ENCODE data around the gene ADCY4. TPM values are rescaled to one million over a fixed set of nuclear protein-coding genes. Genes with fewer than 3 reads are reported as not detected.

The ADCY4 gene
- total RNA-seq, 1 donor from 2014 or later = 9.6 TPM

GRCh38 chr14:24273422-24273998 lies 61.4 kb downstream of the ADCY4 start:
- DNase-seq = no peak

GRCh38 chr14:24272467-24272866 lies 62.4 kb downstream of the ADCY4 start:
- DNase-seq = no peak

- no peak for DNase-seq
Measured at GRCh38 chr14:24271834-24272263, 63.0 kb downstream of the ADCY4 start.

- DNase-seq = peak; percentile 83
Measured at GRCh38 chr14:24271134-24271833, 63.6 kb downstream of the ADCY4 start, which contains the start of gene RABGGTA. TSS of gene RABGGTA (minus strand) at chr14:24271597. CDS start at chr14:24271115, 482 bp downstream.

- no peak for DNase-seq
Measured at GRCh38 chr14:24270537-24271133, 64.2 kb downstream of the ADCY4 start.

GRCh38 chr14:24269910-24270536 lies 64.8 kb downstream of the ADCY4 start:
- DNase-seq = no peak

- DNase-seq = no peak
Measured at GRCh38 chr14:24269368-24269767, 65.5 kb downstream of the ADCY4 start.

Small RNA genes within 50 kb of the gene (small RNA-seq; reads per million reads assigned to genes)
- not detected for gene RF00026 (ENCODE audit: low replicate concordance)

Other genes starting within 250 kb of the ADCY4 start
- gene PCK2, start 240.8 kb downstream of the ADCY4 start, total RNA-seq = 7.2 TPM
- 45.2 TPM for gene DCAF11, start 220.3 kb downstream of the ADCY4 start, total RNA-seq
- 0.69 TPM for gene NRL, start 220.1 kb downstream of the ADCY4 start, total RNA-seq
- 13.0 TPM for gene FITM1, start 204.4 kb downstream of the ADCY4 start, total RNA-seq
- 59.7 TPM for gene PSME1, start 198.9 kb downstream of the ADCY4 start, total RNA-seq
- gene EMC9, start 193.5 kb downstream of the ADCY4 start, total RNA-seq = 6.8 TPM
- gene PSME2, start 188.5 kb downstream of the ADCY4 start, total RNA-seq = 62.5 TPM
- gene RNF31, start 187.6 kb downstream of the ADCY4 start, total RNA-seq = 24.2 TPM
- 43.4 TPM for gene IRF9, start 173.8 kb downstream of the ADCY4 start, total RNA-seq
- 3.6 TPM for gene REC8, start 163.0 kb downstream of the ADCY4 start, total RNA-seq
- gene IPO4, start 146.3 kb downstream of the ADCY4 start, total RNA-seq = 22.8 TPM
- 22.4 TPM for gene TM9SF1, start 139.6 kb downstream of the ADCY4 start, total RNA-seq
- gene TSSK4, start 129.4 kb downstream of the ADCY4 start, total RNA-seq = not detected
- 30.1 TPM for gene CHMP4A, start 121.6 kb downstream of the ADCY4 start, total RNA-seq
- gene MDP1, start 119.0 kb downstream of the ADCY4 start, total RNA-seq = 9.5 TPM
- 73.5 TPM for gene NEDD8, start 102.7 kb downstream of the ADCY4 start, total RNA-seq
- 39.9 TPM for gene GMPR2, start 102.1 kb downstream of the ADCY4 start, total RNA-seq
- gene TINF2, start 92.4 kb downstream of the ADCY4 start, total RNA-seq = 36.2 TPM
- 26.1 TPM for gene TGM1, start 71.9 kb downstream of the ADCY4 start, total RNA-seq
- gene RABGGTA, start 63.5 kb downstream of the ADCY4 start, total RNA-seq = 13.2 TPM
- gene DHRS1, start 35.3 kb downstream of the ADCY4 start, total RNA-seq = 17.9 TPM
- 14.8 TPM for gene NOP9, start 35.2 kb downstream of the ADCY4 start, total RNA-seq
- gene CIDEB, start 27.1 kb downstream of the ADCY4 start, total RNA-seq = 7.9 TPM
- 13.9 TPM for gene LTB4R2, start 24.9 kb downstream of the ADCY4 start, total RNA-seq
- gene LTB4R, start 23.6 kb downstream of the ADCY4 start, total RNA-seq = 8.6 TPM
- 5.6 TPM for gene RIPK3, start 4.9 kb upstream of the ADCY4 start, total RNA-seq
- gene NFATC4, start 33.1 kb upstream of the ADCY4 start, total RNA-seq = 33.7 TPM
- gene NYNRIN, start 63.9 kb upstream of the ADCY4 start, total RNA-seq = 33.0 TPM
- 1.8 TPM for gene CBLN3, start 94.6 kb upstream of the ADCY4 start, total RNA-seq
- 38.8 TPM for gene KHNYN, start 94.9 kb upstream of the ADCY4 start, total RNA-seq
- 13.5 TPM for gene SDR39U1, start 107.7 kb upstream of the ADCY4 start, total RNA-seq
- gene CMA1, start 173.2 kb upstream of the ADCY4 start, total RNA-seq = 0.69 TPM
- gene CTSG, start 241.2 kb upstream of the ADCY4 start, total RNA-seq = 31.1 TPM